DOHH2 (cell line): ENCODE results near the gene TFB1M.

ENCODE experiments used
- H3F3A ChIP-seq: fragments of 200-600 bp; sonication (generic), shearing (Covaris generic); 2 replicates; pipeline ENCODE4 v1.6.0; 2016; ENCODE audit warnings: antibody characterized with exemption, mild to moderate bottlenecking; ENCODE audit not compliant: control insufficient read depth, insufficient read depth
- H3K27ac ChIP-seq: fragments of 200-600 bp; sonication (generic); 2 replicates; pipeline ENCODE4 v1.5.1; 2014; ENCODE audit warnings: low read depth, mild to moderate bottlenecking, low read length, moderate library complexity
- H3K27me3 ChIP-seq: fragments of 200-600 bp; sonication (generic); 2 replicates; pipeline ENCODE4 v1.6.1; 2014; ENCODE audit warnings: mild to moderate bottlenecking, low read length, mixed read lengths; ENCODE audit not compliant: control insufficient read depth
- H3K36me3 ChIP-seq: fragments of 200-600 bp; sonication (generic); 2 replicates; pipeline ENCODE4 v1.6.1; 2014; ENCODE audit warnings: mild to moderate bottlenecking, low read length, moderate library complexity, mixed read lengths; ENCODE audit not compliant: control insufficient read depth
- H3K4me1 ChIP-seq: fragments of 200-600 bp; sonication (generic); 2 replicates; pipeline ENCODE4 v1.6.1; 2014; ENCODE audit warnings: mild to moderate bottlenecking, low read length, mixed read lengths; ENCODE audit not compliant: control insufficient read depth
- H3K4me2 ChIP-seq: fragments of 200-600 bp; sonication (generic); 2 replicates; pipeline ENCODE4 v1.6.0; 2014; ENCODE audit warnings: mild to moderate bottlenecking, low read length, moderate library complexity
- H3K4me3 ChIP-seq: fragments of 200-600 bp; sonication (generic); 2 replicates; pipeline ENCODE4 v1.5.1; 2014; ENCODE audit warnings: mild to moderate bottlenecking, low read length, mixed read lengths
- H3K79me2 ChIP-seq: fragments of 200-600 bp; sonication (generic); 2 replicates; pipeline ENCODE4 v1.6.1; 2014; ENCODE audit warnings: mild to moderate bottlenecking, low read length, mixed read lengths; ENCODE audit not compliant: control insufficient read depth
- H3K9me2 ChIP-seq: fragments of 200-600 bp; sonication (generic); replicated peaks from 2 replicates; pipeline ENCODE4 v1.6.1; 2014; ENCODE audit warnings: mild to moderate bottlenecking, low read length, mixed read lengths; ENCODE audit not compliant: control insufficient read depth
- H3K9me3 ChIP-seq: fragments of 200-600 bp; sonication (generic); 2 replicates; pipeline ENCODE4 v1.6.1; 2014; ENCODE audit warnings: antibody characterized with exemption, low read length, mixed read lengths; ENCODE audit not compliant: control insufficient read depth, insufficient read depth
- H4K20me1 ChIP-seq: fragments of 200-600 bp; sonication (generic); 2 replicates; pipeline ENCODE4 v1.6.0; 2014; ENCODE audit warnings: low read depth, mild to moderate bottlenecking, antibody characterized with exemption, low read length, moderate library complexity; ENCODE audit not compliant: control insufficient read depth, insufficient read depth
- EZH2phosphoT487 ChIP-seq: fragments of 200-600 bp; sonication (generic); IDR thresholded peaks from 2 replicates; pipeline ENCODE4 v1.6.1; 2017; ENCODE audit warnings: borderline replicate concordance, mild to moderate bottlenecking, antibody characterized with exemption, low read length, moderate library complexity, mixed read lengths
- TF ChIP-seq, protein P1 (sequence below): fragments of 200-600 bp; sonication (generic); IDR thresholded peaks from one replicate; pipeline ENCODE4 v1.5.1; 2014; ENCODE audit warnings: antibody characterized with exemption, mild to moderate bottlenecking, low read depth, low read length; ENCODE audit not compliant: poor library complexity, severe bottlenecking

TFB1M gene

DNA sequence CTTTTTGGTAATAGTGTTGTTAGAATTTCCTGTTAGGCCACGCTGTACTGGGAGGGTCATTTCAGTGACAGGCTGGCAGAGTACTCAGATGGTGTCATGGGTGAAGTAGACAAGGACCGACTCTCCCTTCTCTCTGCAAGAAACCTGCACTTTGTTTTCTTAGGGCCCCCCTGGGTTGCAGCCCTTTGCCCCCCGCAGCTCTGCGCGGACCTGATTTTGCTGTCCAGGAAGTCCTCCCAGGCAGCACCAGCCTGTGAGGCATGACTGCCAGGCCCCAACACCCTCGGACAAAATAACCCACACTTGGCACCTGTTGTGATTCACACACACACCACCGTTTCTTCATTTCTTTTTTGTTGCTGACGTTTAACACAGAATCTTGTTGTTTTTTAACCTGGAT lies 72.3 kb downstream of the TFB1M start:
- Histone ChIP-seq H3K4me2 (no peak overlapping the region), H3K27me3 (no peaks in the 10 kb centered on the region), H3K9me2 (no peaks in the 10 kb centered on the region), H3K4me3 (no peak overlapping the region), H3K27ac (no peak overlapping the region), H3K79me2 (no peaks in the 10 kb centered on the region), H3K4me1 (no peaks in the 10 kb centered on the region), H3F3A (no peaks in the 10 kb centered on the region), H4K20me1 (no peaks in the 10 kb centered on the region), H3K9me3 (peaks cover 8% of the 10 kb centered on the region; the same call in 1 of the 2 replicates), H3K36me3 (no peaks in the 10 kb centered on the region; the same call in 1 of the 2 replicates)
- TF ChIP-seq, protein P1, sequence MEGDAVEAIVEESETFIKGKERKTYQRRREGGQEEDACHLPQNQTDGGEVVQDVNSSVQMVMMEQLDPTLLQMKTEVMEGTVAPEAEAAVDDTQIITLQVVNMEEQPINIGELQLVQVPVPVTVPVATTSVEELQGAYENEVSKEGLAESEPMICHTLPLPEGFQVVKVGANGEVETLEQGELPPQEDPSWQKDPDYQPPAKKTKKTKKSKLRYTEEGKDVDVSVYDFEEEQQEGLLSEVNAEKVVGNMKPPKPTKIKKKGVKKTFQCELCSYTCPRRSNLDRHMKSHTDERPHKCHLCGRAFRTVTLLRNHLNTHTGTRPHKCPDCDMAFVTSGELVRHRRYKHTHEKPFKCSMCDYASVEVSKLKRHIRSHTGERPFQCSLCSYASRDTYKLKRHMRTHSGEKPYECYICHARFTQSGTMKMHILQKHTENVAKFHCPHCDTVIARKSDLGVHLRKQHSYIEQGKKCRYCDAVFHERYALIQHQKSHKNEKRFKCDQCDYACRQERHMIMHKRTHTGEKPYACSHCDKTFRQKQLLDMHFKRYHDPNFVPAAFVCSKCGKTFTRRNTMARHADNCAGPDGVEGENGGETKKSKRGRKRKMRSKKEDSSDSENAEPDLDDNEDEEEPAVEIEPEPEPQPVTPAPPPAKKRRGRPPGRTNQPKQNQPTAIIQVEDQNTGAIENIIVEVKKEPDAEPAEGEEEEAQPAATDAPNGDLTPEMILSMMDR: no peak
- no peak for TF ChIP-seq EZH2phosphoT487

- no peaks in the 10 kb centered on the region for H3K4me1 ChIP-seq
- no peaks in the 10 kb centered on the region for H3K27me3 ChIP-seq
- H4K20me1 ChIP-seq: no peaks in the 10 kb centered on the region
- no peak for TF ChIP-seq EZH2phosphoT487
- TF ChIP-seq, protein P1: no peak
- H3K4me2 ChIP-seq: no peak overlapping the region
- H3K9me2 ChIP-seq: no peaks in the 10 kb centered on the region
- no peak overlapping the region for H3K27ac ChIP-seq
- H3K4me3 ChIP-seq: no peak overlapping the region
- H3K36me3 ChIP-seq: no peaks in the 10 kb centered on the region
- H3K79me2 ChIP-seq: no peaks in the 10 kb centered on the region
- peaks cover 8% of the 10 kb centered on the region; the same call in 1 of the 2 replicates for H3K9me3 ChIP-seq
- H3F3A ChIP-seq: no peaks in the 10 kb centered on the region
Measured at GRCh38 chr6:155240905-155241600, 73.2 kb downstream of the TFB1M start.

DNA sequence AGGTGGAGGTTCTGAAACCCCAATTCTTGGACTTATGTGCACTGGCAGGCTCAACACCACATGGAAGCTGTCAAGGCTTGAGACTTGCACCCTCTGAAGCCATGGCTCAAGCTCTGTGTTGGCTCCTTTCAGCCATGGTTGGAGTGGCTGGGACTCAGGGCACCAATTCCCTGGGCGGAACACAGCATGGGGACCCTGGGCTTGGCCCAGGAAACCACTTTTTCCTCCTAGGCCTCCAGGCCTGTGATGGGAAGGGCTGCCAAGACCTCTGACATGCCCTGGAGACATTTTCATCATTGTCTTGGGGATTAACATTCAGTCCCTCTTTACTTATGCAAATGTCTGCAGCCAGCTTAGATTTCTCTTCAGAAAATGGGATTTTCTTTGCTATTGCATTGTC lies 76.7 kb downstream of the TFB1M start:
- no peak overlapping the region for H3K4me3 ChIP-seq
- no peak overlapping the region for H3K27ac ChIP-seq
- no peaks in the 10 kb centered on the region for H4K20me1 ChIP-seq
- no peaks in the 10 kb centered on the region for H3K4me1 ChIP-seq
- TF ChIP-seq EZH2phosphoT487: no peak
- TF ChIP-seq, protein P1: no peak
- peaks cover 8% of the 10 kb centered on the region; the same call in 1 of the 2 replicates for H3K9me3 ChIP-seq
- H3F3A ChIP-seq: no peaks in the 10 kb centered on the region
- no peaks in the 10 kb centered on the region for H3K79me2 ChIP-seq
- H3K4me2 ChIP-seq: no peak overlapping the region
- no peaks in the 10 kb centered on the region for H3K27me3 ChIP-seq
- no peaks in the 10 kb centered on the region for H3K36me3 ChIP-seq
- no peaks in the 10 kb centered on the region for H3K9me2 ChIP-seq

DNA sequence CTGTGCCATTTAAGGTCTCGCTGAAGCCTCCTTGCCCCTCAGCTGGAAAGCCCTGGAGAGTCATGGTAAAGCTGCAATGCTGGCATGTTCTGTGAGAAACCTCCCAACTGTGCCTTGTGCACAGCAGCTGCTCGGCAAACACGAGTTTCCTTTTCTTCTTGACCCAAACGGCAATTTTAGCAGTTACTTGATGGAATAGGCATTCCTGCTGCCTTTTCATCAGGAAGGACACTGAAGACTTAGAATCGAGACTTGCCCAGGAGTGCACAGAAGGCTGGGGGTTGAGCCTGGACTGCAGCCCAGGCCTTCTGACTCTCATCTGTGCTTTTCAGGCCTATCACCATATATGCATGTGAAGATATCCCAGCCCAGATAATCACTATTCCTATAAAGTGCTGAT lies 79.2 kb downstream of the TFB1M start:
- peaks cover 8% of the 10 kb centered on the region; the same call in 1 of the 2 replicates for H3K9me3 ChIP-seq
- H3K27ac ChIP-seq: no peak overlapping the region
- no peaks in the 10 kb centered on the region for H3K27me3 ChIP-seq
- no peaks in the 10 kb centered on the region for H3K9me2 ChIP-seq
- H4K20me1 ChIP-seq: no peaks in the 10 kb centered on the region
- no peaks in the 10 kb centered on the region for H3F3A ChIP-seq
- TF ChIP-seq EZH2phosphoT487: no peak
- TF ChIP-seq, protein P1: no peak
- H3K79me2 ChIP-seq: no peaks in the 10 kb centered on the region
- no peak overlapping the region for H3K4me3 ChIP-seq
- H3K4me1 ChIP-seq: no peaks in the 10 kb centered on the region
- no peak overlapping the region for H3K4me2 ChIP-seq
- no peaks in the 10 kb centered on the region for H3K36me3 ChIP-seq
